ENCODE results near the gene FBXL14.
A peak's percentile ranks its signal among the peaks of the same experiment; 100 is the strongest.

Gene FBXL14

DNA sequence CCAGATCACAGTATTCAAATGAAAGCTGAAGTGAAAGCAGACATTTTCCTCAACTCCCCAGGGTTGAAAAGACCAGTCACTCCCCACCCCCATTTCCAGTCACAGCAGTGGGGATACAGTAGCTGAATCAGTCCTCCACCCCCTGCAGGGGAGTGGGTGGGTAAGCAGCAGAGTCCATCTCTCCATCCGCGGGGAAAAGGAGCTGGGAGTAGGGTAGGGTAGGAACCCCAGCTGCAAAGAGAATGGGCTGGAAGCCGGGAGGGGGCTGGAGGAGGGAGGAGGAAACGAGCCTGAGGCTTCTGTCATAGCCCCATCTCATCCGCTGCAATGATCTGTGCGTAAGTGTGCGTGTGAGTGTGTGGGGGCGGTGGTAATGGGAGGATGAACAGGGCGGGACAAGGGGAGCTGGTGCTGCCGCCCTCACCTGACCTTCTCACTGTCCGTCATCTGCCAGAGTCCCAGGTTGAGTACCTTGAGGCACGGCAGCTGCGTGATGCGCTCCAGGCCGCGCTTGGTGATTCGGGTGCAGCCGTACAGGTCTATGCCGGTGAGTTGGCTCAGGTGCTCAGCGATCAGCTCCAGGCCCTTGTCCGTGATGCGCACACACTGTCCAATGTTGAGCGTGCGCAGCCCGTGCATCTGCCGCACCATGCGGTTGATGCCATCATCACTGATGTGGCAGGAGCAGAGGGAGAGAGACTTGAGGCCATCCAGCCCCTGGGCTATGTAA lies 1.8 kb downstream of the FBXL14 start:
- DNase-seq: peak; percentile 58

DNA sequence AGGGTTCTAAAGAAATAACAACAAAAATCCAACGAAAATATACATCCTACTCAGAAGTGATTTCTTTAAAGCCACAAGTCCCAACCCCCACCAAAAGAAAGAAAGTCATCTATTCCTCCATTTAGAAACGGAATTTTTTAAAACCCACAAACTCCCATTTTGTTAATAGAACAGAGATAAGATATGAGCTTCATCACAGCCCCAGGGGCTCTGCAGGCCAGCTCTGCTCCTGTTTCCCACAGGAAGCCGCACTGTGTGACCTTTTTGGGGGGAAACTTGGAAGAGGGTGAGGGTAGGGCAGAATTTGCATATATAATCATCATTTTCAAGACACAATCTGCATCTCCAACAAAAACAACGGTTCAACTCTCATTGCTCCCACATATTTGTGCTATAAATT lies 2.8 kb downstream of the FBXL14 start:
- no peak for DNase-seq

DNA sequence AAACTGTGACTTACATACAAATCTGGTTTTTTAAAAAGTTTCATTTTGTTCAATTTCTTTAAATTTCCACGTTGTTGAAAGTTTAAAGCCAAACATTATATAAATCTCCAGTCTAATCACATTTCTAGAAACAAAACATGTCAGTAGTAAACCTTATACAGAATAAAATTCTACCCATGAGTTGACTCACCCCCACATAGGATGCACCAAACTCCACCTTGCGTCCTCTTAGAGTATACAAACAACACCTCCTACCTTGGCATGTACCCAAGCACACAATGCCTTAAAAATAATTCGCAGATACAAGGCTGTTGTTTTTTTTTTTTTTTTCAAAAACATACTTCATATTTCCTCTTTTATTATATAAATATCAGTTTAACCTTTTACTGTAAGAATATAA lies 3.3 kb downstream of the FBXL14 start:
- DNase-seq: peak; percentile 7

GRCh38 chr12:1590221-1590979 lies 4.0 kb downstream of the FBXL14 start:
- DNase-seq: no peak

DNA sequence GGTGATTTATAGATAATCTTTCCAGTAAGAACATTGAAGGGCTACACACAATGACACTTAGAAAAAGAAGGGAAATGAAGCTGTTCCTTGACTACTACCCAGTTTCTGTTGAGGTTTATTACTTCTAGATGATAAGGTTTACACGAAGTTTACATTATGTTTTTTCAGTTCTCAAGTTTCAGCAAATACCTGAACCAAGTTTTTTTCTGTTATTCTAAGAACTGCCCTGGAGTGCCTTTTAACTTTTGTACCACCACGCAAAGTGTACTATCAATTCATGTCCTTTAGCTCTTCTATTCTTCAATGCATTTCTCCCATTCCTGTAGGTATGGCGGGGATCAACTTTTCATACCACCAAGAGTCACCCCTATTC lies 5.8 kb downstream of the FBXL14 start:
- no peak for DNase-seq

DNA sequence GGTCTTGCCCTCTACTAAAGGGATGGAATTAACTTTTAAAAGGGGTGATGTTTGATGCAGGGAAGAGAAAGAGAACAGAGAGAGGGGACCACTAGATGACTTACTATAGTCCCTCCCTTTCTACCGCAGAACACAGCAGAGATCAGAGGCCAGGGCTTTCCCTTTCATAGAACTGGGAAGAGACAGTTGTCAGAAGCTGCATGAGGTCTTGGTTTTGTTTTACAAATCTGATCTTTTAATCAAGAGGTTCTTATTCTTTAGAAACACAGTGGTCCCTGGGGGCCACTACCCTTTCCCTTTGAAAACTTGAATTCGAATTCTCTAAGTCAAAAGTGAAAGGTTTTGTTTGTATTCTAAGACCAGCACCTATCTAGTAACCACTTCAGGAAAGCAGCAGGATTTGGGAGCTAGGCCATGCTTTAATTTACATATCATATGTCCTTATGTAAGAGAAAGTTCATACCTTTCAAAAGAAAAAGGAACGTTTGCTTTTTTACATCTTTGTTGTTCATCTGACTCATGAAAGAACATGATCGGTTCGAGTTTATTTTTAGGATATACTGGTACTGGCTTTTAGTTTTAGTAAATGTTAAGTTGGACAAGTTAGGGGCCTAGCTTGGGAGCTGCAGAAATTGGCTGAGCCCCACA lies 6.3 kb downstream of the FBXL14 start:
- DNase-seq: no peak

DNA sequence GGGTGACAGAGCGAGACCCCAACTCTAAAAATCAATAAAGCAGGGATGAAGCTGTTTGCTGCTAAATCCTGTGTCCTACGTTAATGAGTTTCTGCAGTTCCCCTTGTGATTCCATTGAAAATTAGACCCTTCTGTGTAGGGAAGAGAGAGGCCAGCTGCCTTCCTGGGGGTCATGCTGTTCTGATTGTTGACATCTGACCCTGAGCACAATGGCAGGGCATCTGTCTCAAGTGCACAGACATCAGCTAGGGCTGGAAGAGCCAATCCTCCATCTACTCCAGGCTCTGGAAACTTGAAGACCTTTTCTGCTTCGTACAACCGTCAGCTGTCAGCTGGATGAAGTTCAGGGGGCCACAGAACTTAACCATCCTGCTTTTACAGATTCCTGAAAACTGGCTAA lies 10.1 kb downstream of the FBXL14 start:
- no peak for DNase-seq

DNA sequence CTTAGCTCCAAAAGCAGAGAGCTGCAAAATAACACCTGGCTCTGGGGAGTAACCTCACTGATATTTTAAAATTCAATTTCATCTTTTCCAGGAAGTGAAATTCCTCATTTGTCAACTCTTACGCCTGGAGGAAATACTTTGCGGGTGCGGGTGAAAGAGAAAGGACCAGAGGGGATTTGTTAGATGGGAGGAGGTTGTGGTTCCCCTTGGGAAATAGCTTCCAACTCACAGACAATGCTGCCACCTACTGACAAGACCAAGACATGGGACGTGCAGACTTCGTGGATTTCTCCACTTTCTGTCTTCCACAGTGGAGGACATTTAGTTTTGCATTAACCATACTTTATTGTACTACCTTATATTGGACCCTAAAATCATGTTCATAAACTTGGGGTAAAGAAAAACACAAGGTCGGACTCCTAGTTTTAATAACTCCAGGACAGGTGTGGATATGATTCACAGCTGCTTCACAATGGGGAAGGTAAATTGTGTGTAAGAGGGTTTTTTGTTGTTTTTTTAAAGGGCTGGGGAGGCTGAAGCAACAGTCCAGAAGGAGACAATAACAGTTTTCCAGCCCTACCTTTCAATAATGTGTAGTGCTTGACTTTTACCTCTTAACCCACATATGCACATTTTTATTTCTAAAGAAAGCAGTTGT lies 10.8 kb downstream of the FBXL14 start:
- peak; percentile 78 for DNase-seq

DNA sequence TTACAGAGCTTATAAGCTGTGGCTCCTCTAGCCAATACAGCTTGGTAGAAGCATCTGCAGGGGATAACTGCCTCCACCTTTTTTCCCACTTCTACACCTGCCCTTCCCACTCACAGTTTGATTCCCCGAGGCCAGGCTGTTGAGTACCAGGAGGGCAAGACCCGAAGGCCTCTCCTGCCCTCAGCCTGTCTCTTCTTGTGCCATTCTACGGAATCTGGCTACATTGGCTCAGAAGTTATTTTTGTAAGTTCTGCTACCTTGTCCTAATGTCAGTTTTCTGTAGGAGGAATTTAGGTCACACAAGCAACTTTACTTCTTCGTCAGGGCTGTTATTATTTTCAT lies 11.7 kb downstream of the FBXL14 start:
- DNase-seq: no peak

DNA sequence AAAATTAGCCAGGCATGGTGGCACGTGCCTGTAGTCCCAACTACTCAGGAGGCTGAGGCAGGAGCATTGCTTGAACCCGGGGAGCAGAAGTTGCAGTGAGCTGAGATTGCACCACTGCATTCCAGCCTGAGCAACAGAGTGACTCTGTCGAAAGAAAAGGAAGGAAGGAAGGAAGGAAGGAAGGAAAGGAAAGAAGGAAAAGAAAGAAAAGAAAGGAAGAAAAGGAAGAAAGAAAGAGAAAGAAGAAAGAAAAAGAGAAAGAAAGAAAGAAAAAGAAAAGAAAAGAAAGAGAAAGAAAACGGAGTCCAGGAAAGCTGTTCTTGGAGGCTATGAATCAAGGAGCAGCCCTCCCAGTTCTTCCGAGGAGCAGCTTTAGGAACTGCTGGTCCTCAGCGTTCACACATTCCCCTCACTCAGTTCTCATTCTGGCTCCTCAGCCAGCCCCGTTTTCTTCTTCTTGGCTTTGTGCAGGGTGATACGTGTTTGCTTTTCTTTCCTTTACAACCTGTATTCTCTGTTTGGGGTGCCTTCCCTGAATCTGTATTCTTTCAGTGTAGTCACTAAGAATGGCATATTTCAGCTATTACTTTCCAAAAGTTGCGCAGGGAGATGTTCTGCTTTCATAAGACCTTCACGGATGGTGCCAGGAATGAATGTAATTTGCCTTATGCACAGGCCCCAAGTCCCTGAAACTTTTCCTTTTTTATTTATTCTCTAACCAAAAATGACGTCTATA lies 12.2 kb downstream of the FBXL14 start:
- no peak for DNase-seq

- DNase-seq: no peak
Observed at GRCh38 chr12:1580526-1580925, 13.9 kb downstream of the FBXL14 start.

DNA sequence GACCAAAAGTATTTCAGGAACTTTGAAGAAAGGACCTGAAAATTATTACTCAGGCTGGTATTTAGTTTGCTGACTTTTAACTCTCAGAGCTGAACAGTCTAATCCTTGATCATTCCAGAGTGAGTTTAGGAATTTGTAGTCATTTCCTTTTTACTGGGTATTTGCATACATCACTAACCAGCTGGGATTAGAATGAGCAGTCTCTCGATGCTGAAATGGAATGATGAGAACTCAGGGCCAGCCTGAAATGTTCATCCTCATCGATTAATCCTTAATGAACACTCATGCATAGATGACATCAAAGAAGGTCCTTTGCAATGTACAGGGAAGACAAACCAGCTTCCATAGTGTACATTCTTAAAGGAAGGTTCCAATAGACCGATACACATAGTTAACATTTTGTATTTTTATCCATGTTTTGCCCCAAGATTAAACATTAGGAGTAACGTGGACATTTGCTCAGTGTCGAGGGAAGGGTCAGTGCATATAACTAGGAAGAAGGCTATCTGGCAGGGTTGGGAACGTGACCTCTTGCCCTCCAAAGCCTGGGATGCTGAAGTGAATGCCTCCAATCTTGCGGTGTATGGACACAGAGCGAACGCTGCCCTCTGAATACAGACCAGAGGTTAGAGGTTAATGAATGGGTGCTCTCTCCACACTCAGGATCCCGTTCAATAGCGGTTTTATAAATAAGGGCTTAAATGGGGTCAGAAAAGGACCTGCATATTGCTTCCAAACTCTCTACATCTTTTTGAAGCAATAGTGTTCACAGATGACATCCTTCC lies 14.5 kb downstream of the FBXL14 start:
- no peak for DNase-seq

DNA sequence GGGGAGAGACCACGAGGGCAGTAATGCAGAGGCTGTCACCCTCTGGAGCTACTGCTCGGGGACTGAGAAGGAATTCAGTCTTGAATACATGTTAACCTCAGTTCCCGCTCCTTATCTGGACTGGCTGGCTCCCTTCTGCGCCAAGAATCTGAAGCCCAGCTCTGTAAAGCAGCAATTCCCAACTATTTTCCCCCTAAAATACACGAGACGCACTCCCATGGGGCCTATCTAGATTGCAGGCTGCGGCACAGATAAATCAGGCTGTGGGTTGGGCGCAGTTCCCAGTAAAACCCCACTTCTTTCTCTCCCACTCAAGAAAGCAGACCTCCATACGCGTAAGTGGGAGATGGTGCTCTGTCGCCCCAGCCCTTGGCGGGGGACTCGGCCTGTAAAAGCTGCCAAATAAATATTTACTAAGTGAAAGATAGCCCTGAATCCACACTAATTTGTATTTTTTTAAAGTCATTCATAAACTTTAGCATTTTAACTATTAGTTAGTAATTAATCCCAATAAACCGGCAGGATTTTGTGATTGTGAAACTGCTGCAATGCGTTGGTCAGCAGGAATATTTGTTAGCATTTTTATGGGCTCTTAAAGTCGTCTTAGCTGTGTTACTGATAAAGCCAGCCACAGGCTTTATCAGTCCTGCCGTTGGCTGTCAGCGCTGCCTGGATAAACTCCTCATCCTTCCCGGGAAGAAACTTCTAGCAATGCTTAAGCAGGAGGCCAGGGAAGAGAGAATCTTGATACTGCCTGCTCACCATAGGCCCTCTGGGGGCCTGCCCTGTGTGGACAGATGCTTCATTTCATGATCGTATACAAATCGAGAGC lies 17.8 kb downstream of the FBXL14 start:
- peak; percentile 27 for DNase-seq

DNA sequence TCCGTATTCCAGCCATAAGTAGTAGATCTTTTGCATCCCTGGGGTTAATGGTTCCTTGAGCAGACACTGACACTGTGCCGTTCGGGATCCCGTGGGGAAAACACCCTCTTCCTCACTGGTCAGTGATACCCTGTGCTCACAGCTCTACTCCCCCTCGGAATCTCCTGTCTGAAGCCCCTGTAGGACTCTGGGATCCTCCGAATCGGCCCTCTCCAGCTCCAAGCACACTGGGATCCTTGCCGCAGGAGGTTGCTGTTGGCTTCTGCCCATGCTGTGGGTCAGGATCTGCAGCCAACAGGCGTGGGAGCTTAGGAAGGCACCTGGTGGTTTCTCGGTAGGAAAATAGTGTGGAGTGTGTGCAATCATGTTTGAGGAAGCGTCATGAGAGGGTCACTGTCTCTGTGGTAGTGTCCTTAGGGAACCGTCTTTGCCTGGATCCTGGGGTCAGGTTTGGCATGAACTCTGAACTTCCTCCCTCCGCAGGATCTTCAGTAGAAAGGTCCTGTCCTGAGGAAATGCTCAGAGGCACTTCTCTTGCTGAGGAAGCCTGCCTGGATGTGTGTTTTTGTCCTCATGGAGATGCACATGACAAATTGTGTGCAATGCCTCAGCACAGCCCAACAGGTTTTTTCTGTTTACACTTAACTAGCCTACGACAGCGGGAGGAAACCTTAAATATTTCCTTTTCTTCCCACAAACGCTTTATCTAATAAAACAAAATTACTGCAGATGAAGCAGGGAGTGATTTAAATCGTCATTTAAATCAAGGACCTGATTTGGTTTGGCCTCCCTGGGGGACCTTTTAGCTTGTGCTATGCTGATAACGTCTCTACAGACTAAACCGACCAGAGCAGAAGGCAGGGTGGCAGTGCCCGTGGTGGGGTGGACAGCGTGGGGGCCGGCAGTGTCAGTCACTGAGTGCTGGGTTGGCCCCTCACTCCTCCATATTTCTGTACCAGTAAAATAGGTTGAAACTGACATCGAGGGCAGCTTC lies 18.7 kb downstream of the FBXL14 start:
- no peak for DNase-seq

GRCh38 chr12:1574865-1575259 lies 19.5 kb downstream of the FBXL14 start:
- DNase-seq: no peak

GRCh38 chr12:1573960-1574864 lies 20.2 kb downstream of the FBXL14 start:
- DNase-seq: no peak

DNA sequence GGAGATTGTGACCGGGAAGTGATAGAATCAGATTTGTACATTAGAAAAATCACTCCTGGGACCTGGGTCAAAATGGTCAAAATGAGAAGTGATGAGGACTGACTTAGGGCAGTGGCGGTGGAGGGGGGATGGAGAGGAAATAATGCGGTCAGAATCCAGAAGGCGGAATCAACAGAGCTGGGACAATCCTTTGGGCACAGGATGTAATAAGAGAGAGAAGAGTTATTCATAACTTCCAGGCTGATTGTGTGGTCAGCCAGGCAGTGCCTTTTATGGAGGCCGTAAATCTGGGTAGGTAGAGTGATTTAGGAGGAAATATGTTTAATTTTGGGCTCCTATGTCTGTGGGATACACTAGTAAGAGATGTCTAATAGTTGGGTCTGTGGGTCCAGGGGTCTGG lies 21.6 kb downstream of the FBXL14 start:
- DNase-seq: no peak

DNA sequence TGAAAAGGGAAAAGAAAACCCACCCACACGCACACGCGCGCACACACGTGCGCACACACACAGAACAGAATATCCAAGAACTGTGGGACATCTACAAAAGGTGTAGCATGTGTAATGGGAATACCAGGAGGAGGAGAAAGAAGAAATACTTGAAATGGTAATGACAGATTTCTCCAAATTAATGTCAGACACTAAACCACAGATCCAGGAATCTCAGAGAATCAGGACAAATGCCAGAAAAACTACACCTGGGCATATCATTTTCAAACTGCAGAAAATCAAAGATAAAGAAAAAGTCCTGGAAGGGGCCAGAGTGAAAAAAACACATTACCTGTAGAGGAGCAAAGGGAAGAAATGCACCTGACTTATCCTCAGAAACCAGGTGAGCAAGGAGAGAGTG lies 26.5 kb downstream of the FBXL14 start:
- no peak for DNase-seq
